ENCODE measurements around the gene DGKI. TPM values are rescaled to one million over a fixed set of nuclear protein-coding genes. Genes with fewer than 3 reads are reported as not detected.

The DGKI gene
- total RNA-seq, 1 experiment from 2014 or later = 0.39 TPM

DNA sequence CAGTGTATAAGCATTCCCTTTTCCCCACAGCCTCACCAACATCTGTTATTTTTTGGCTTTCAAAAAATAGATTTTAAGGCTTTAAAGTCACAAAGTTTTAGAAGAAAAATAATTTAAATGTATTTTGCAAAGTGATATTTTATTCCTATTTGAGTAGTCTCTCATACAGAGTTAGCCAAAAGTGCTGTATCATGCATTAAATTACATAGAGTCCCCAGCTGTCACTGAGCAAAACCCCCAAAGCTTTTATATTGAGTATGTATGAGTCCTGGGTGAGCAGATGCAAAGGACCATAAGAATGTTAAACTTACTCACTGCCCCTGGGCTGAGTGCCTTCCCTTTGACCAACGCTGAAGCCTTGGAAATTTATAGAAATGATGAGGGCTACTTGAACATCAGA, 432.9 kb downstream of the DGKI start:
- no TSS peak for BruUV-seq (replicated peaks)
- POLR2A ChIA-PET (ENCODE audit: low non-redundant PET) = no interaction called here
- no peaks in the 10 kb centered on the region for H3K9me3 ChIP-seq (ENCODE audit: low read depth, low read length, poor library complexity, severe bottlenecking)
- no peaks in the 10 kb centered on the region for H3K27me3 ChIP-seq (replicated peaks; ENCODE audit: insufficient read depth, low read depth, low read length, poor library complexity)
- DNase-seq (ENCODE audit: low spot score) = no peak
- intact Hi-C loops (cut with micrococcal nuclease; ENCODE audit: unreplicated experiment) = no loop called here
- CTCF ChIA-PET = no interaction called here
- H3K36me3 ChIP-seq (ENCODE audit: insufficient read depth, low read length, poor library complexity, severe bottlenecking) = no peaks in the 10 kb centered on the region
- H3K27ac ChIP-seq (ENCODE audit: low read depth, low read length, poor library complexity, severe bottlenecking) = no peak overlapping the region
- H3K4me1 ChIP-seq (ENCODE audit: insufficient read depth, low read length, poor library complexity, severe bottlenecking) = no peaks in the 10 kb centered on the region
- TF ChIP-seq CTCF (conservative IDR thresholded peaks at IDR 0.05; ENCODE audit: low read depth, low read length) (no peak), EZH2 (IDR thresholded peaks at IDR 0.05; ENCODE audit: borderline replicate concordance, low read depth, low read length, poor library complexity, severe bottlenecking) (no peak)
- H3K4me3 ChIP-seq (ENCODE audit: low read depth, low read length, poor library complexity, severe bottlenecking) = no peak overlapping the region

- Histone ChIP-seq H3K27me3 (replicated peaks; ENCODE audit: insufficient read depth, low read depth, low read length, poor library complexity) (peaks cover 7% of the 10 kb centered on the region), H3K4me1 (ENCODE audit: insufficient read depth, low read length, poor library complexity, severe bottlenecking) (no peaks in the 10 kb centered on the region), H3K4me3 (ENCODE audit: low read depth, low read length, poor library complexity, severe bottlenecking) (no peak overlapping the region), H3K9me3 (ENCODE audit: low read depth, low read length, poor library complexity, severe bottlenecking) (no peaks in the 10 kb centered on the region), H3K36me3 (ENCODE audit: insufficient read depth, low read length, poor library complexity, severe bottlenecking) (no peaks in the 10 kb centered on the region), H3K27ac (ENCODE audit: low read depth, low read length, poor library complexity, severe bottlenecking) (no peak overlapping the region)
- ChIA-PET CTCF (no interaction called here), POLR2A (ENCODE audit: low non-redundant PET) (no interaction called here)
- intact Hi-C loops (cut with micrococcal nuclease; ENCODE audit: unreplicated experiment) = no loop called here
- TF ChIP-seq CTCF (conservative IDR thresholded peaks at IDR 0.05; ENCODE audit: low read depth, low read length) = no peak
- no peak for TF ChIP-seq EZH2 (IDR thresholded peaks at IDR 0.05; ENCODE audit: borderline replicate concordance, low read depth, low read length, poor library complexity, severe bottlenecking)
- DNase-seq (ENCODE audit: low spot score) = no peak
- no TSS peak for BruUV-seq (replicated peaks)
These were observed 435.3 kb downstream of the DGKI start for GRCh38 chr7:137411446-137411845.

DNA sequence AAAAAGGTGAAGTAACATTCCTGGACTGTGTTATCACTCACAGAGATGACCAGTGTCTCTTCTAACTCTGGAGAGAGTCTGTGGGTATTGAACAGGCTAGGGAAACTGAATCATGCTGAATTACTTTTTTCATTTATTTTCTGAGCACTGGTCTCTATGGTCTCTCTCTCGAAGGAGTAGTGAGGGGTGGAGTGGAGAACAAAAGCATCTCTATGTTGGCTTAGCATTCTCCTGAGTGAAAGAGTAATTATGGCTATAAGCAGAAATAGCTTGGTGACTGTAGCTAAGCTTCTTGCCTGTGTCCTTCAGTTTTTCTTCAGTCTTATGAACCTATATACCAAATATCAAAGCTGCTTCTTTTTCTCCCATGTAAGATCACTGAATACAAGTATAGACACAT, 438.6 kb downstream of the DGKI start:
- Histone ChIP-seq H3K27me3 (replicated peaks; ENCODE audit: insufficient read depth, low read depth, low read length, poor library complexity) (peaks cover 7% of the 10 kb centered on the region), H3K9me3 (ENCODE audit: low read depth, low read length, poor library complexity, severe bottlenecking) (no peaks in the 10 kb centered on the region), H3K4me1 (ENCODE audit: insufficient read depth, low read length, poor library complexity, severe bottlenecking) (no peaks in the 10 kb centered on the region), H3K27ac (ENCODE audit: low read depth, low read length, poor library complexity, severe bottlenecking) (no peak overlapping the region), H3K36me3 (ENCODE audit: insufficient read depth, low read length, poor library complexity, severe bottlenecking) (no peaks in the 10 kb centered on the region), H3K4me3 (ENCODE audit: low read depth, low read length, poor library complexity, severe bottlenecking) (no peak overlapping the region)
- BruUV-seq (replicated peaks) = no TSS peak
- POLR2A ChIA-PET (ENCODE audit: low non-redundant PET) = no interaction called here
- TF ChIP-seq CTCF (conservative IDR thresholded peaks at IDR 0.05; ENCODE audit: low read depth, low read length) = no peak
- no peak for TF ChIP-seq EZH2 (IDR thresholded peaks at IDR 0.05; ENCODE audit: borderline replicate concordance, low read depth, low read length, poor library complexity, severe bottlenecking)
- intact Hi-C loops (cut with micrococcal nuclease; ENCODE audit: unreplicated experiment) = no loop called here
- no peak for DNase-seq (ENCODE audit: low spot score)
- CTCF ChIA-PET = no interaction called here
